Measurements from ENCODE around the gene HBZ. TPM values are rescaled to one million over a fixed set of nuclear protein-coding genes. Genes with fewer than 3 reads are reported as not detected.
"Not testable (repeated sequence)": the region's sequence is repeated elsewhere in the genome, so short reads cannot be mapped to it uniquely, and the experiment has no call there.

Gene HBZ
- total RNA-seq, 1 experiment from 2014 or later = not detected

- Histone ChIP-seq H3K27ac (ENCODE audit: low read length) (no peak overlapping the region), H3K9me2 (replicated peaks; ENCODE audit: insufficient read depth, low read length) (no peaks in the 10 kb centered on the region), H3K27me3 (ENCODE audit: low read length) (no peaks in the 10 kb centered on the region), H3K79me2 (ENCODE audit: low read length) (no peaks in the 10 kb centered on the region), H2AFZ (ENCODE audit: low read length) (no peak overlapping the region), H3K4me2 (ENCODE audit: low read depth, low read length, poor library complexity, severe bottlenecking) (no peak overlapping the region), H3K4me1 (ENCODE audit: low read length) (no peaks in the 10 kb centered on the region), H4K20me1 (ENCODE audit: insufficient read depth, low read depth, low read length) (no peaks in the 10 kb centered on the region), H3K9me3 (ENCODE audit: low read length) (no peaks in the 10 kb centered on the region), H3K9ac (ENCODE audit: low read length) (no peak overlapping the region), H3K4me3 (ENCODE audit: low read length) (no peak overlapping the region), H3K36me3 (ENCODE audit: insufficient read depth, low read length) (no peaks in the 10 kb centered on the region)
- DNase-seq = no peak
These were observed 12.5 kb downstream of the HBZ start for GRCh38 chr16:164827-165538.

- Histone ChIP-seq H4K20me1 (ENCODE audit: insufficient read depth, low read depth, low read length) (no peaks in the 10 kb centered on the region), H3K27ac (ENCODE audit: low read length) (no peak within 1 kb of the TSS), H3K79me2 (ENCODE audit: low read length) (no peaks in the 10 kb centered on the region), H3K27me3 (ENCODE audit: low read length) (no peaks in the 10 kb centered on the region), H3K4me2 (ENCODE audit: low read depth, low read length, poor library complexity, severe bottlenecking) (no peak within 1 kb of the TSS), H3K36me3 (ENCODE audit: insufficient read depth, low read length) (no peaks in the 10 kb centered on the region), H3K4me1 (ENCODE audit: low read length) (no peaks in the 10 kb centered on the region), H3K9me3 (ENCODE audit: low read length) (no peaks in the 10 kb centered on the region), H3K4me3 (ENCODE audit: low read length) (no peak within 1 kb of the TSS), H3K9me2 (replicated peaks; ENCODE audit: insufficient read depth, low read length) (no peaks in the 10 kb centered on the region), H3K9ac (ENCODE audit: low read length) (no peak within 1 kb of the TSS), H2AFZ (ENCODE audit: low read length) (no peak within 1 kb of the TSS)
- DNase-seq = no peak
These were observed 13.3 kb downstream of the HBZ start, which contains the start of gene HBM for GRCh38 chr16:165539-166374. TSS of gene HBM (plus strand) at chr16:165978. CDS start at chr16:165998, 20 bp downstream.

GRCh38 chr16:166375-167121, 14.1 kb downstream of the HBZ start:
- no peak overlapping the region for H3K4me2 ChIP-seq (ENCODE audit: low read depth, low read length, poor library complexity, severe bottlenecking)
- H3K9me2 ChIP-seq (replicated peaks; ENCODE audit: insufficient read depth, low read length) = no peaks in the 10 kb centered on the region
- no peaks in the 10 kb centered on the region for H4K20me1 ChIP-seq (ENCODE audit: insufficient read depth, low read depth, low read length)
- H3K4me1 ChIP-seq (ENCODE audit: low read length) = no peaks in the 10 kb centered on the region
- H2AFZ ChIP-seq (ENCODE audit: low read length) = no peak overlapping the region
- H3K27ac ChIP-seq (ENCODE audit: low read length) = no peak overlapping the region
- H3K9me3 ChIP-seq (ENCODE audit: low read length) = no peaks in the 10 kb centered on the region
- no peak for DNase-seq
- H3K36me3 ChIP-seq (ENCODE audit: insufficient read depth, low read length) = no peaks in the 10 kb centered on the region
- no peak overlapping the region for H3K4me3 ChIP-seq (ENCODE audit: low read length)
- H3K9ac ChIP-seq (ENCODE audit: low read length) = no peak overlapping the region
- H3K79me2 ChIP-seq (ENCODE audit: low read length) = no peaks in the 10 kb centered on the region
- no peaks in the 10 kb centered on the region for H3K27me3 ChIP-seq (ENCODE audit: low read length)

- H3K36me3 ChIP-seq (ENCODE audit: insufficient read depth, low read length) = no peaks in the 10 kb centered on the region
- no peak overlapping the region for H3K4me2 ChIP-seq (ENCODE audit: low read depth, low read length, poor library complexity, severe bottlenecking)
- H3K4me3 ChIP-seq (ENCODE audit: low read length) = no peak overlapping the region
- H3K9me2 ChIP-seq (replicated peaks; ENCODE audit: insufficient read depth, low read length) = no peaks in the 10 kb centered on the region
- no peaks in the 10 kb centered on the region for H3K79me2 ChIP-seq (ENCODE audit: low read length)
- H4K20me1 ChIP-seq (ENCODE audit: insufficient read depth, low read depth, low read length) = no peaks in the 10 kb centered on the region
- H2AFZ ChIP-seq (ENCODE audit: low read length) = no peak overlapping the region
- no peak overlapping the region for H3K9ac ChIP-seq (ENCODE audit: low read length)
- DNase-seq = no peak
- no peaks in the 10 kb centered on the region for H3K9me3 ChIP-seq (ENCODE audit: low read length)
- no peaks in the 10 kb centered on the region for H3K4me1 ChIP-seq (ENCODE audit: low read length)
- H3K27me3 ChIP-seq (ENCODE audit: low read length) = no peaks in the 10 kb centered on the region
- no peak overlapping the region for H3K27ac ChIP-seq (ENCODE audit: low read length)
These were observed 14.8 kb downstream of the HBZ start for GRCh38 chr16:167122-167690.

- H3K27me3 ChIP-seq (ENCODE audit: low read length) = no peaks in the 10 kb centered on the region
- no peaks in the 10 kb centered on the region for H4K20me1 ChIP-seq (ENCODE audit: insufficient read depth, low read depth, low read length)
- H3K27ac ChIP-seq (ENCODE audit: low read length) = no peak overlapping the region
These were observed 16.0 kb downstream of the HBZ start for GRCh38 chr16:168424-168823.

GRCh38 chr16:169014-169413, 16.6 kb downstream of the HBZ start:
- no peaks in the 10 kb centered on the region for H3K9me2 ChIP-seq (replicated peaks; ENCODE audit: insufficient read depth, low read length)
- no peak overlapping the region for H2AFZ ChIP-seq (ENCODE audit: low read length)
- no peak overlapping the region for H3K4me3 ChIP-seq (ENCODE audit: low read length)
- H4K20me1 ChIP-seq (ENCODE audit: insufficient read depth, low read depth, low read length) = no peaks in the 10 kb centered on the region
- no peak overlapping the region for H3K4me2 ChIP-seq (ENCODE audit: low read depth, low read length, poor library complexity, severe bottlenecking)
- H3K9me3 ChIP-seq (ENCODE audit: low read length) = no peaks in the 10 kb centered on the region
- no peak overlapping the region for H3K27ac ChIP-seq (ENCODE audit: low read length)
- H3K9ac ChIP-seq (ENCODE audit: low read length) = no peak overlapping the region
- no peaks in the 10 kb centered on the region for H3K36me3 ChIP-seq (ENCODE audit: insufficient read depth, low read length)
- no peaks in the 10 kb centered on the region for H3K27me3 ChIP-seq (ENCODE audit: low read length)
- H3K79me2 ChIP-seq (ENCODE audit: low read length) = no peaks in the 10 kb centered on the region
- no peak for DNase-seq
- no peaks in the 10 kb centered on the region for H3K4me1 ChIP-seq (ENCODE audit: low read length)

More at GRCh38 chr16:168424-168823, 16.0 kb downstream of the HBZ start:
- H3K9me2 ChIP-seq (replicated peaks; ENCODE audit: insufficient read depth, low read length) = no peaks in the 10 kb centered on the region
- H3K79me2 ChIP-seq (ENCODE audit: low read length) = no peaks in the 10 kb centered on the region
- no peak overlapping the region for H3K4me2 ChIP-seq (ENCODE audit: low read depth, low read length, poor library complexity, severe bottlenecking)
- no peaks in the 10 kb centered on the region for H3K9me3 ChIP-seq (ENCODE audit: low read length)
- H3K4me1 ChIP-seq (ENCODE audit: low read length) = no peaks in the 10 kb centered on the region
- H3K4me3 ChIP-seq (ENCODE audit: low read length) = no peak overlapping the region
- H3K36me3 ChIP-seq (ENCODE audit: insufficient read depth, low read length) = no peaks in the 10 kb centered on the region
- DNase-seq = no peak
- H2AFZ ChIP-seq (ENCODE audit: low read length) = no peak overlapping the region
- no peak overlapping the region for H3K9ac ChIP-seq (ENCODE audit: low read length)

- H3K79me2 ChIP-seq (ENCODE audit: low read length); H3K27ac ChIP-seq (ENCODE audit: low read length); H4K20me1 ChIP-seq (ENCODE audit: insufficient read depth, low read depth, low read length); DNase-seq; H3K27me3 ChIP-seq (ENCODE audit: low read length); H3K36me3 ChIP-seq (ENCODE audit: insufficient read depth, low read length); H3K9me3 ChIP-seq (ENCODE audit: low read length); H3K9me2 ChIP-seq (replicated peaks; ENCODE audit: insufficient read depth, low read length); H3K4me3 ChIP-seq (ENCODE audit: low read length); H3K4me2 ChIP-seq (ENCODE audit: low read depth, low read length, poor library complexity, severe bottlenecking); H3K4me1 ChIP-seq (ENCODE audit: low read length); H2AFZ ChIP-seq (ENCODE audit: low read length); H3K9ac ChIP-seq (ENCODE audit: low read length): not testable (repeated sequence)
These were observed 17.7 kb downstream of the HBZ start for GRCh38 chr16:170088-170507.

GRCh38 chr16:170788-171187, 18.3 kb downstream of the HBZ start:
- Histone ChIP-seq H3K36me3 (ENCODE audit: insufficient read depth, low read length) (no peaks in the 10 kb centered on the region), H3K9me3 (ENCODE audit: low read length) (no peaks in the 10 kb centered on the region), H4K20me1 (ENCODE audit: insufficient read depth, low read depth, low read length) (no peaks in the 10 kb centered on the region), H3K4me2 (ENCODE audit: low read depth, low read length, poor library complexity, severe bottlenecking) (no peak overlapping the region), H3K4me1 (ENCODE audit: low read length) (no peaks in the 10 kb centered on the region), H3K9me2 (replicated peaks; ENCODE audit: insufficient read depth, low read length) (no peaks in the 10 kb centered on the region), H3K79me2 (ENCODE audit: low read length) (no peaks in the 10 kb centered on the region), H3K9ac (ENCODE audit: low read length) (no peak overlapping the region), H2AFZ (ENCODE audit: low read length) (no peak overlapping the region), H3K4me3 (ENCODE audit: low read length) (no peak overlapping the region), H3K27me3 (ENCODE audit: low read length) (no peaks in the 10 kb centered on the region), H3K27ac (ENCODE audit: low read length) (no peak overlapping the region)
- no peak for DNase-seq
